ENCODE data around the gene NUP210.
"Not testable (repeated sequence)": the region's sequence is repeated elsewhere in the genome, so short reads cannot be mapped to it uniquely, and the experiment has no call there.

Gene NUP210

DNA sequence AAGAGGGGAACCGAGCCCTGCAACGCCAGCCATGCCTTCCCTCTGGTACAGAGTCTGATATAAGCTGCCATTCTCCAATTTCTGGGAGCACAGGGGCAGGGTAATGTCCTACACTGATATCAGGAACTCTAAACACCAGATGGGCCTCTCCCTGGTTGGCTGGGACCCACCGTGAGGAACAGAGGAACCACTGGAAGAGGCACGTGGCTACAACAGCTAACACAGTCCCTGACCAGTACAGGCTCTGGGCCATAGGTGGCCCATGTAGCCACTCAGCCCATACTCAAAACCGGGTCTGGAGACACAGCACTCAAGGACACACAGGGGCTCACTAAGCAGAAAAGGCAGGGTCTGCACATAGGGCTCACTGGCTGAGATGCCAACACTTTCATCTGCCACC is 13.9 kb downstream of the NUP210 start:
- no peak for DNase-seq (ENCODE audit: low read depth)

DNA sequence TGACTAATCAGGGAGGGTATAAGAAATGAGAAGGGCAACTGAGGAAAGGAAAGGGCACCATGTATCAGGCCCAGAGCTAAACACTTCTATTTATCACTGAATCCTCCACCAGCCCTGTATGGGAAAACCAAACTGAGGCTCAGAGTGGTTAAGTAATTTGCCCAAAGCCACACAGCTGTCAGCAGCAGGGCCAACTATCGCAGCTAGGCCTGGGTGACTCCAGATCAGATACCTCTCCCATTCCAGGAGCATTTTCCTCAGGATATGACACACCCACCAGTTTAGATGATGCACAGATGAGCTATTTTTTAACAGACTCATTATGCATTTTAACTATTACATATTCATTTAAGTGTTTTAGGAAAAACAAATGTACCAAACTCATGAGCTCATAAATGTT is 14.5 kb downstream of the NUP210 start:
- DNase-seq (ENCODE audit: low read depth) = no peak

DNA sequence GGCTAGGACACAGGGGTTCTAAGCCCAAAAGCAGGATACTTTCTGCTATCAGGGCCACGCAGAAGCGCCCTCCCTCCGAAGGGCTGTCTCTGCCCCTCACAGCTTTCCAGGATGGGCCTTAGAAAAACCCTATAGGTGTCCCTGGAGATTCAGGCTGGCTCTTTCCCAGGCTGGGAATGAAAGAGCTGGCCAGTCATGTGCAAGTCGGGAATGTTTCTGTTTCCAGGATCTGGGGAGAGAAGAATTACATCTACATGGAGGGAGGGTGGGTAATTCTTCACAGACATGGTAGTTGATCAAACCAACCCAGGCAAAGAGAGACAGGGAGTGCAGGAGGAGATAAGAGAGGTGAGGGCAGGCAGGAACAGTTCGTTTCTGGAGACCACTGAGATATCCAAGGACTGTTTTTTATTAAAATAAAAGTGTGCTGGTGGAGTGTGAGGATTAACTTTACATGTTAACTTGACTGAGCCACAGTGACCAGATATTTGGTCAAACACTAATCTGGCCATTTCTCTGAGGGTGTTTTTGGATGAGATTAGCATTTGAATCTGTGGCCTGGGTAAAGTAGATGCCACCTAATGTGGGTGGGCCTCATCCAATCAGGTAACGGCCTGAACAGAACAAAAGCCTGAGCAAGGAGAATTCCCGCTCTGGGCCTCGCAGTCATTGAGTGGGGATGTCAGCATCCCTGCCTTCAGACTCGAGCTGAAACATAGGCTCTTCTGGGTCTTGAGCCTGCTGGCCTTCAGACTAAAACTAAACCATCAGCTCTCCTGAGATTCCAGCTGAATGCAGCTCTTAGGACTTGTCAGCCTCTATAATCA is 15.3 kb downstream of the NUP210 start:
- no peak for DNase-seq (ENCODE audit: low read depth)

DNA sequence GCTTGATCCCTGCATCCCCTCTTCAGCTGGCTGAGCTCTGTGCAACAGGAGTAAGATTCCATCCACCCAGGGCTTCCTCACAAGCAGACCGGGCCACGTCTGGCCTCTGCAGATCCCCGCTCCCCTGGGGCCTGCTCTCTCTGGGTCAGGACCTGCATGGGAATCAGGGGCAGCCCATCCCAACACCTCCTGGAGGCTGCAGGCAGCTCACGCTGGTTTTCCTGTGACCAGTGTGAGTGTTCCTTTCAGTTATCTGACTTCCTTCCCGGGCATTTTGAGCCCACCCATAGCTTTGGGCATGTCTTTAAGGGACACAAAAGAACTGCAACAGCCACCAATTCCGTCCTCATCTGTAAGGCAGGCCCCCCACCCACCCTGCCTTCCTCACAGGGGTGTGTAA is 16.3 kb downstream of the NUP210 start:
- DNase-seq (ENCODE audit: low read depth) = no peak

DNA sequence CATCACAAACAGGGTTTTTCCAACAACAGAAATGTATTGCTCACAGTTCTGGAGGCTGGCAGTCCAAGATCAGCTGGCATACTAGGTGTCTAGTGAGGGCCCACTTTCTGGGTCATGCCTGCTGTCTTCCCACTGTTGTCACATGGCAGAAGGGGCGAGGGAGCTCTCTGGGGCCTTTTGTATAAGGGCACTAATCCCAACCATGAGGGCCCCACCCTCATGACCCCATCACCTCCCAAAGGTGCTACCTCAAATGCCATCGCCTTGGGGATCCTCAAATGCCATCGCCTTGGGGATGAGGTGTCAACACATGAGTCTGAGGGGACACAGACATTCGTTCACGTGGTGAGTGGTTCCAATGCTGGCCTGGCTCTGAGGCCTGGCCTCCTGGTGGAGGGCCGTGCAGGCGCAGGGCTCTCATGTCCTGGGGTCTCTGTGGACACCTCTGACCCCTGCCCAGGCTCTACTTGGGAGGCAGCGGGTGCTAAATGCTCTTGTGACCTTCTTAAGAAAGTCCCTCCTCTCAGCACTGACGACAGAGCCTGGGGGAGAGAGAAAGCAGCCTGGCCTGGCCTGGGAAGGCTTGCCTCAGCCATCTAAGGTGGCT is 16.8 kb downstream of the NUP210 start:
- no peak for DNase-seq (ENCODE audit: low read depth)

DNA sequence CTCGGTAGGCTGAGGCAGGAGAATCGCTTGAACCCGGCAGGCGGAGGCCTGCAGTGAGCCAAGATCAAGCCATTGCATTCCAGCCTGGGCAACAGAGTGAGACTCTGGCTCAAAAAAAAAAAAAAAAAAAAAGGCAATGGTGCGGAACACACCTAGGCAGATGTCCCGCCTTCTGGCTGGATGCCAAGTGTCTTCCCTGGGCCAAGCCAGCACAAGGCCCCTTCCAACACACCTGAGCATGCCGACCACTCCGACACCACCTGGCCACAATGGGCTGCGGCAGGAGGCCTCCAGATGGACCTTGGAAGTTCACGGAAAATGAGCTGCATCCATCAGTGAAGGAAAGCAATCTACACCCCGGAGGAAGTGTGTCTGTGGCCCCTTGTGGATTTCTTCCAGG is 19.0 kb downstream of the NUP210 start:
- DNase-seq (ENCODE audit: low read depth) = no peak

DNA sequence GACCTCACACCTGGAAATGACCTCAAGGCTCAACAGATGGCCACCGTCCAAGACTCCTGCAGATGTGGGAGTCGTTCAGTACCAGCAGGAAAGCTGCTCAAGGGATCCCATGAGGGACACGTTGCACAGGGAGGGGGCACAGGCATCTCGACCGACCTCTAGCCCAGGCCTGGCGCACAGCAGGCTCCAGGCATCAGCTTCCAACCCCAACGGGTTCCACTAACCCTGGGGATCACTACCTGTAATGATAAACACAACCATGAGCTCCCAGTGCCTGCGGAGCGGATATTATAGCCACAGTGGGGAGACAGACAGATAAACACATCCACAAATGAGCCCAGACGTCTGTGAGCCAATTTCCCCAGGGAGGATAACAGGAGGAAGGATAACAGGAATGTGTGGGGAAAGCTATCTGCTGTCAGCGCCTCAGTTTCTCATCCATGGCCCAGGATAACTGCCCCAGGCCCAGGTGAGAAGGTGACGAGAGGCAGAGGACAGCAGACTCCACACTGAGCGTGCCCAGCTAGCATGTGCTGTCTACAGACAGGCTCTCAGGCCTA is 19.9 kb downstream of the NUP210 start:
- no peak for DNase-seq (ENCODE audit: low read depth)

DNA sequence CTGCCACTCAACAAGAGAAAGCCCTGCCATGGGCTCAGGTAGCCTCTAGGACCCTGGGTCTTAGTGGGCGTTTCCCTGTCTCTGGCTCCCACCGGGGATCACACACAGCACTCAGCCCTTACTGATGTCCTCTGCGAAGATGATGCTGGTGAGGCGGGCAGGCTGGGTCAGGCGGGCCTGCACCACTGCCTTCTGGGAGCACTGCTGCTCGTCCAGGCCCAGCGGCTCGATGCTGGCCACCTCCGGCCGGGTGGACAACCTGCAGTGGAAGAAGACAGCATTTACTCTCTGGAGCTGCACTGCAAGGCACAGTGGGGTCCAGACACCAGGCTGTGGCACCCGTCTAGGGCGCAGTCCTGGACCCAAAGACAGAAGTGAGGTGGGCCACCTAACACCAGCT is 20.5 kb downstream of the NUP210 start:
- no peak for DNase-seq (ENCODE audit: low read depth)

DNA sequence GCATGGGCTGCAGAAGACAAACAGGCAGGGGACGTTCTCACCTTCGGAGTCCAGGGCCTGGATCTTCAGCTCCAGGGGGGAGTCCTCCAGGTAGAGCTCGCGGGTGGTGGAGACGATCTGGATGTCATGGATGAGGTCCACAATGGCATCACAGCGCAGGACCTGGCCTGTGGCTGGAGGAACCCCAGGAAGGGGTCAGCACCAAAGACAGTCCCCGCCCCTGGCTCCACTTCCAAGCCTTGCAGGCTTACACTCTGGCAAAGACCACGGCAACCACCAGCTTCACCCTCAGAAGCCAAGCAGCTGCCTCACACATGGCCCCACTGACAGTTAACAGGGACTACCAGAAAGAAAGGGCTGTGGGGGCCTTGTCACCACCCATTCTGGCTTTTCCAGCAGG is 22.8 kb downstream of the NUP210 start:
- DNase-seq (ENCODE audit: low read depth) = no peak

DNA sequence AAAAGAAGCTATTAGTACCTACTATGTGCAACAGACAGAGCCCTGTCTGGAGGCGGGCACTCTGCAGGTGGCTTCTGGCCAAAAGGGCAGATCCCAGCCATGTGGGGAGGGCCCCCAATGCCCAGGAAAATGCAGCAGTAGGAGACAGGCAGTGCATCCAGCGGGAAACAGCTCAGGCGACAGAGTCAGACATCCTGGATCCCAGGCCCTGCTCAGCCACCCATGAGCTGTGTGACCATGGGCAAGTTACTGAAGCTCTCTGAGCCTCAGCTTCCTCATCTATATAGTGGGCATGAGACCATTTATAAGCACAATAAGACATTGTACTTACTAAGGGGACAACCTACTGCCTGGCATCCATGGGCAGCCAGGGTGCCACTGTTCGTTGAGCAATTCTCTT is 25.8 kb downstream of the NUP210 start:
- DNase-seq (ENCODE audit: low read depth) = no peak

DNA sequence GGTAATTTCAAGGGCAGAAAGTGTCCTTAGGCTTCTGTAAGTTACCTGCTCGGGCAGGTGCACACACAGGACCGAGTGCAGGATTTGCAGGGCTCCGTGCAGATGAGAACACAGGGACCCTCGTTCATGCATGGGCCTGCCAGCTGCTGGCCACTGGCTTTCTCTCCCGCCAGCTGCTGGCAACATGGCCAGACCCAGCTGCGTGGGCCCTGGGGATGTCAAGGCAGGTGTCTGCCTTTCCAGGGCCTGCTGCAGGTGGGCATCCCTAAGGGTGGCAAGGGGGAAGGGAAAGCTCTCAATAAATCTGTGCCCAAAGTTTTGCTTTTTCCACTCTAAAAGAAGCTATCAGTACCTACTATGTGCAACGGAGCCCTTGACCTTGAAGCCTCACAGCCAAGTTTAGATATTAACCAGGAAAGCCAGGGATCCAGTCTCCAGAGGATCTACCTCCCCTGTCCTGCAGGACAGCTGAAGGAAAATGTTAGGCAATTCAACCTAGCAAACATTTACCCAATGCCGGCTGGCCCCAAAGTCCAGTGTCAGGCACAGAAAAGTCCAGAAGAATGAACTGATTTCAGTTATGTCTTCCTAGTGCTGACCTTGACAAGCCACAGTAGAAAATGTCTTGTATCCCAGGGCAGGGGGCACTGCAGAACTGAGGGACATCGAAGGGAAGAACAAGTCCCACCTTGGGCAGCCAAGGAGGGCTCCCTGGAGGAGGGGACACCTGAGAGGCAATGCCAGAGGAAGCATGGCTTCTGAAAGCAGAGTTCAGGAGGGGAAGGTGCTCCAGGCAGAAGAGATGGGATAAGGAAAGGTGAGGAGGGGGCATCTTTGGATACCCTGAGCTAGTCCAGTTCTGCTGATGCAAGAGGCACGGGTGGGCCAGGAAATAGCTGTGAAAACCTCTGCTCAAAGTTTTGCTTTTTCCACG is 26.4 kb downstream of the NUP210 start:
- DNase-seq (ENCODE audit: low read depth) = no peak

DNA sequence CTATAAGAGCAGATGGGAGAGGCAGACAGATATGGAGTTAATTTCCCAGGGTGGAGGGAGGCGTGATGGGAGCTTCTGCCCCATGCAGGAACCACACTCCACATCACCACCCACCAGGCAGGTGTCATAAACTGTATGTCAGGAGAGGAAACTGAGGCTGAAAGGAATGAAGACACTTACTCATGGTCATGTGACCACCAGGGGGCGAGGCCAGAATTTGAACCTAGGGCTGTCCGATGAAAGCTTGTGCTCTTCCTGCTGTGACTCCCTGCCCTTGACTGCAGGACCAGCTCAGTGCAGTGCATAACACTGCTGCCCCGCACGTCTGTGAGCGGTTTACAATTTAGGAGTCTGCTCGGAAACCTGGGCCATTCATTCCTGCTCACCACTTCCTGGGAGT is 28.8 kb downstream of the NUP210 start:
- no peak for DNase-seq (ENCODE audit: low read depth)

DNA sequence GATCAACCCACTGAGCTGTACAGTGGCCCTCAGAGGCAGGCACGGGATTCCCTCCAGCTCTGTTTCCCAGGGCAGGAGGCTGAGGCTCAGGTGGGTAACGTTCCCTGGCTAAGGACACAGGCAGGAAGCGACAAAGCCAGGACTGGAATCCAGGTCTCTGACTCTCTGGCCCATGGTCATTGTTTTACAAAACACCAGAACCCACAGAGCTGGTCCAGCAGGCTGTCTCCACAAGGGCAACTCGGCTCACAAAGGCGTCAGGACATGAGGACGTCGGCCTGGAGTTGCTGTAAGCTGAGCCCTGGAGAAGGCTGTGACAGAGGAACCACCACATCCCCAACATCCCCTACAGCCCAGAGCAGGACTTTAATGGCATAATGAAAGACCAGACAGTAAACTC is 30.7 kb downstream of the NUP210 start:
- no peak for DNase-seq (ENCODE audit: low read depth)

DNA sequence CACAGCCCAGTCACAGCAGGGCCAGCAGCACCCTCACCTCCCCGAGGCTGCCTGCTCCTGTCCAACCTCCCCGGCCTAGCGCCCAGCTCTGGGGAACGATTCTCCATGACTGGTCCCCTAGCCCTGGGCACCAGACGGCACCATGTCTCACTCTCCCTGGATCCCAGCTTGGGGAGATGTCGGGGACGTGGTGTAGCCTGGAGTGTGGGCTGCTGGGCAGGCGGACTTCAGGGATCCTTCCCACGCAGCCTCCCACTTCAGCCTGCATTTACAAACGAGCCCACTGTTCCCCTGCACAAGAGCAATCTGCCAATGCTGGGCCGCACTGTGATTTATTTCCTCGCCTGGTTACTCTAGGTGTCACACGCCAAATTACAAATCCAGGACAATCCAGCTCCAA is 31.3 kb downstream of the NUP210 start:
- DNase-seq (ENCODE audit: low read depth) = no peak

DNA sequence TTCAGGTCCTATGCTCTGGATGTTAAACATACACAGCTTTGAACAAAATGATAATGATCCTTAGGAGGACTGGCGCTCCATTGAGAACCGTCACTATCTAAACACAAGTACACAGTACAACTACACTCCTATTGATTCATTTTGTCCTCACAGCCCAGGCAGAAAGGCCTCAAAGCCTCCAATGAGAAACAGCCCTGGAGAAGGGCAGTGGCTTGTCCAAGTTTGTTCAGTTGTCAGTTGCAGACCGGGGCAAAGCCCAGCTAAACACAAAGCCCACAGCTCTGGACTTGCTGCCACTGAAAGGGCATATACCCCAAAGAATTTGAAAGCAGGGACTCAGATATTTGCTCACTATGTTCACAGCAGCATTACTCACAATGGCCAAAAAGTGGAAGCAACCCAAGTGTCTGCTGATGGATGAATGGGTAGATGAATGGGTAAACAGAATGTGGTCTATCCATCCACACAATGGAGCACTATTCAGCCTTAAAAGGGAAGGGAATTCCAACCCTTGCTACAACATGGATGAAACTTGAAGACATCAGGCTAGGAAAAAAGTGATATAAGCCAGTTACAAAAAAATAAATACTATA is 34.7 kb downstream of the NUP210 start:
- no peak for DNase-seq (ENCODE audit: low read depth)

DNA sequence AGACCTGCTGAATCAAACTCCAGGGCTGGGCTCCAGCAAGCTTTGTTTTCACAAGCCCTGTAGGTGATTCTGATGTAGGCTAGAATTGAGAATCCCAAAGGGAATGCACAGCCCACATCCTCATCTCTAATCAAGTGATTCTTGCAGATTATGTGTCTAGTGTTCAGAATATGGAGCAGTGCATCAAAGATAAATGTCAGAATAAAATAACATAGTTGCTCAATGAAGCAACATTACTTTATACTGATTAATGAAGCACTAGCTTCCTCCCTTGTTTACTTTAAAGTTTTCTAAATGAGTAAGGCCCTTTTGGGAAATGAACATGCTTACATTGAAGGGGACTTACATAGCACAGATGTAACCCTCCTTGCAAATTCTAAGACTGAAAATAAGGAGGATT is 39.2 kb downstream of the NUP210 start:
- DNase-seq (ENCODE audit: low read depth) = no peak

DNA sequence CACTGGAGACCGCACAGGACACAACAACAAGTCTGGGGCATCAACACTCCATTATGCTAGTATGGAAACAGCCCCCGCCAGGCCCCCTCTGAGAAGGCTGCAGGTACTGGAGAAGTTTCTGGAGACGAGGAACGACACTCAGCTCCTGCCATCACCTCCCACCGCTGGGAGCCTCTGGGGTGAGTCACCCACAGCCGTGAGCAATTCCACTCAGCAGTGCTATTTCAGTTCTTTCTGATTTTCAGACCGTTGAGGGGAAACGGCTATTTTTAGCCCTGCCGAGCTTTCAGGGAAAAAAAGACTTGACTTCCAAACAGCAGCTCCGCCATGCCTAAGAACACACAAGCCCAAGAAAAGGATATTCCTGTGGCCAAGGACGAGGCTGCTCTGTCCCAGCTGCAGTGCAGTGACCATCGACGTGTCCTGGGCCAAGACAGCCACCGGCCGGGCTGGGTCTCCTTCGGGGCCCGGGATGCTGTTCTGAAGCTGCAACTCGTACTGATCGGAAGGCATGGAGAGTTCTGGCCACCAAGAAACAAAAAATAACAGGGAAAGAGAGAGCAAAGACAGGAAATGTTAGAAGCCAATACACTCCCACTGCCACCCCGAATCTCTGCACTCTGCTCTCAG is 40.8 kb downstream of the NUP210 start:
- no peak for DNase-seq (ENCODE audit: low read depth)

DNA sequence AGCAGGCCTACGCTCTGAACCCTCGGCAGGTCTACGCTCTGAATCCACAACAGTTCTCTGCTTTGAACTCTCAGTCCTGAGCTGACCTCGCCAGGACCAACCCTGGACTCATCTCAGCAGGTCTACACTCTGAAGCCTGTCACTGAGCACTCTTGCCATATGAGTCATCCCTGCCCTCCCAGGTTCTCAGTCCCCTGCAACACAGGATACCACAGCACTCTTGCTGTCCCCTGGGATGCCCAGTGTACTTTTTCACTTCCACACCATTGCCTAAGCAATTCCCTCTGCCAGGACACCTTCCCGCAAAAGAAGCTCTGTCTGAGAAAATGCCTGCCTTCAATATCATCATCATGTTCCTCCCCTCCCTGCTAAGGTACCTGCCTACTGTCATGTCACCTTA is 42.0 kb downstream of the NUP210 start:
- DNase-seq (ENCODE audit: low read depth) = no peak

DNA sequence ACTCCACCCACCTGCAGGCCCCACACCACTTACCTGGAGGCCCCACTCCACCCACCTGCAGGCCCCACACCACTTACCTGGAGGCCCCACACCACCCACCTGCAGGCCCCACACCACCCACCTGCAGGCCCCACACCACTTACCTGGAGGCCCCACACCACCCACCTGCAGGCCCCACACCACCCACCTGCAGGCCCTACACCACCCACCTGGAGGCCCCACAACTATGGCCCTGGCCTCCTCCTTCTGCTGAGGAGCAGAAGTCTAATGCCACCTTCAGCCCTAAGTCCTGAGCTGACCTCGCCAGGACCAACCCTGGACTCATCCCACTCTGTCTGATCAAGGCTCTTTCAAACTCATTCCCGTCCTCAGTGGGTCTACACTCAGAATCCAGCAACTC is 42.4 kb downstream of the NUP210 start:
- not testable (repeated sequence) for DNase-seq (ENCODE audit: low read depth)

DNA sequence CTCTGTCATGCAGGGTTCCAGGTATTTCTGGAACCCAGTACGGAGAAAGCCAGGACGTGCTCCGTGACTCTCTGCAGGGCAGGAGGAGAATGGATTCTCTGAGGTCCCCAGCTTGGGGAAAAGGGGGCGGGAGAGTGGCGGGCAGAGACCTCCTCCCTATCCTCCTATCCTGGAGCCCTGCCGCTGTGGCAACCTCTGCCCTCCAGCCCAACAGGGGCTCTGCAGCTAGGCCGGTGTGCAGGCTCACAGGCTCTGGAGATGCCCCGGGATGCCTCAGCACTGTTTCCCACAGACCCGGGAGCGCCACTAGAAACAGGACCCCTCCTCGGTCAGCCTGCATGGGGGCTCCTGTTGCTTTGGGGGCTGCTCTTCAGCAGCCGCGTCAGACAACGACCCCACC is 43.1 kb downstream of the NUP210 start:
- DNase-seq (ENCODE audit: low read depth) = no peak

DNA sequence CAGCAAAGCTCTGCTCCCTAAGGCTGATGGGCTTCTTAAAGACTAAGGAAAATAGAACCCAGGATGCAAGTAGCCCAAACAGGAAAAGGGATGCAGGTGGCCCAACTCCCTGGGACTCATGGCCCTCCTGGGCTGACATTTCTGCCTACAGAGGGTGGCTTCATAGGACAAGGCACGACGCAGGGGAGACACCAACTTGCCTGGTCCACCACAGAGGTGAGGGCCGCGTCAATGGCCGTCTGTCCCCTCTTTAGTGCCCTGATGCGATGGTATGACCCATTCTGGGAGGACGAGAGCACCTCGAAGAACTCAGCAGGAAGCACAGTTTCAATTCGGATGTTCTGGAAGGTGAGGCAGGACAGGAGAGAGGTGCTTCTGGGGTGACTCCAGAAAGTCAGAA is 44.0 kb downstream of the NUP210 start:
- no peak for DNase-seq (ENCODE audit: low read depth)

DNA sequence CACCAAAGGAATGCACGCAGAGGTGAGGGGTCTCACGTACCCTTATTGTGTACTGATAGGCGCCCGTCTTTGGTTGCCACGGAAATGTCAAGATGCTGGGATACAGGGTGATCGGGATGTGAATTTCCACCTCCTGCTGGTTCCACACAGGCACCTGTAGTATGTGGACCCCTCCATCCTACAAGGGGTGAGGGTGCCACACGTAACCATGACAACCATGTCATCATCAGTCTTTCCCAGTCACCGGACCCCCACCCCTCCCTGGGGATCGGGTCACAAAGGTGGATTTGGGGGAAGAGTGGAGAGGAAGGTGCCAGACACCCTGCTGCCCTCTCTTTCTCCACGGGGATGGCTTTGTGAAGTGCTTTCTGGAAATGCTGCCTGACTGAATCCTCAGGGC is 44.7 kb downstream of the NUP210 start:
- no peak for DNase-seq (ENCODE audit: low read depth)
